ENCODE results near the gene TBC1D21. TPM values are rescaled to one million over a fixed set of nuclear protein-coding genes. Genes with fewer than 3 reads are reported as not detected.

Gene TBC1D21
- total RNA-seq, 1 experiment from 2014 or later = not detected

GRCh38 chr15:73905225-73905827 lies 32.0 kb downstream of the TBC1D21 start:
- Histone ChIP-seq H2BK12ac (ENCODE audit: insufficient read length, low read depth, low read length) (no peak overlapping the region), H3K9ac (ENCODE audit: extremely low read depth, insufficient read length, low read length) (no peak overlapping the region), H2BK15ac (ENCODE audit: low read depth, low read length) (no peak overlapping the region), H3K18ac (ENCODE audit: insufficient read length, low read depth, low read length) (no peak overlapping the region), H4K91ac (ENCODE audit: insufficient read length, low read depth, low read length) (no peak overlapping the region), H3K23ac (ENCODE audit: insufficient read length, low read depth, low read length) (no peak overlapping the region), H3K14ac (ENCODE audit: insufficient read depth, low read length) (no peak overlapping the region), H3T11ph (ENCODE audit: low read length) (no peak overlapping the region), H4K20me1 (ENCODE audit: control insufficient read depth, insufficient read depth, insufficient read length) (no peaks in the 10 kb centered on the region), H3K56ac (ENCODE audit: insufficient read length, low read depth, low read length) (no peak overlapping the region), H2BK5ac (ENCODE audit: insufficient read length, low read length) (no peak overlapping the region), H2AK5ac (ENCODE audit: insufficient read length, low read length) (no peak overlapping the region), H3K23me2 (ENCODE audit: insufficient read length, low read depth, low read length, poor library complexity, severe bottlenecking) (no peaks in the 10 kb centered on the region), H3K4me2 (ENCODE audit: insufficient read depth, insufficient read length, low read length) (no peak overlapping the region), H3K27ac (ENCODE audit: insufficient read length, low read depth, low read length) (no peak overlapping the region), H3K4ac (ENCODE audit: low read depth, low read length) (no peak overlapping the region), H4K8ac (replicated peaks; ENCODE audit: insufficient read length, low read depth, low read length) (no peak overlapping the region), H3K79me2 (ENCODE audit: insufficient read depth, low read length) (no peaks in the 10 kb centered on the region), H4K5ac (ENCODE audit: insufficient read length, low read depth, low read length) (no peak overlapping the region), H3K4me1 (ENCODE audit: insufficient read depth, low read length) (no peaks in the 10 kb centered on the region), H3K79me1 (ENCODE audit: insufficient read depth, low read depth, low read length, poor library complexity, severe bottlenecking) (no peaks in the 10 kb centered on the region), H3K27me3 (ENCODE audit: insufficient read depth, low read length) (no peaks in the 10 kb centered on the region), H2BK20ac (ENCODE audit: low read depth, low read length, poor library complexity, severe bottlenecking) (no peak overlapping the region), H3K9me3 (ENCODE audit: control insufficient read depth, low read depth, low read length) (no peaks in the 10 kb centered on the region), H2BK120ac (ENCODE audit: low read depth, low read length, poor library complexity, severe bottlenecking) (no peak overlapping the region), H2AFZ (ENCODE audit: low read length) (no peak overlapping the region)
- H3K27ac Mint-ChIP-seq = no peak overlapping the region; a peak in 1 of 7 replicates
- H3K4me1 Mint-ChIP-seq = peaks cover 9 to 10% of the 10 kb centered on the region in 2 experiments
- WGBS (ENCODE audit: extremely low coverage, insufficient read length, low lambda C conversion rate) = no CpG with 5 or more reads among the region's 3 CpGs
- no peak for TF ChIP-seq CTCF (conservative IDR thresholded peaks at IDR 0.05)
- H3K27me3 Mint-ChIP-seq (ENCODE audit: low read depth) = peaks cover 3% of the 10 kb centered on the region
- no peaks in the 10 kb centered on the region; a peak in 1 of 7 replicates for H3K36me3 Mint-ChIP-seq (ENCODE audit: insufficient read depth in 1 of 3, low read depth in 3 of 3)
- peaks cover 0 to 4% of the 10 kb centered on the region in 2 experiments; a peak in 2 of 5 replicates for H3K9me3 Mint-ChIP-seq
- no peak for DNase-seq
- H3K4me3 Mint-ChIP-seq = no peak overlapping the region

Measured in H9 (cell line).